Thyroid gland (tissue), 4 donors: ENCODE results near the gene FGGY.

Experiments
- CTCF ChIP-seq, 6 experiments: fragments of 200-600 bp in 3 of 6; fragments of 450-650 bp in 3 of 6; sonication (generic) in 3 of 6; IDR thresholded peaks; one replicate each; pipeline ENCODE4 v1.5.1; 2016 to 2019; ENCODE audit warnings: antibody characterized with exemption in 6 of 6, mild to moderate bottlenecking in 2 of 6, inconsistent platforms in 1 of 6, moderate library complexity in 1 of 6
- POLR2A ChIP-seq, 2 donors: fragments of 450-650 bp; IDR thresholded peaks; one replicate each; pipeline ENCODE4 v1.6.1; 2017; ENCODE audit warnings: antibody characterized with exemption in 2 of 2, mild to moderate bottlenecking in 2 of 2, moderate library complexity in 1 of 2

- TF ChIP-seq POLR2A (IDR thresholded peaks at IDR 0.05): no peak
- no peak for TF ChIP-seq CTCF (IDR thresholded peaks at IDR 0.05)
Observed at GRCh38 chr1:59499943-59500569, 203.2 kb downstream of the FGGY start.
